Central memory CD4-positive, alpha-beta T cell (primary cell): Measurements from ENCODE around the gene ZBTB49.

Source experiments
- DNase-seq: peaks from one replicate; pipeline ENCODE4 v3.0.0; 2022

Gene ZBTB49

GRCh38 chr4:4284827-4285618, 5.0 kb upstream of the ZBTB49 start:
- DNase-seq, result no peak

GRCh38 chr4:4288098-4288497, 2.0 kb upstream of the ZBTB49 start:
- no peak for DNase-seq

- DNase-seq, result no peak
These were observed 996 bp upstream of the ZBTB49 start for GRCh38 chr4:4289055-4289454.

GRCh38 chr4:4289597-4289940, 482 bp upstream of the ZBTB49 start:
- DNase-seq, result no peak

- no peak for DNase-seq
These were observed 3.2 kb downstream of the ZBTB49 start for GRCh38 chr4:4293279-4293678.

- DNase-seq, result no peak
These were observed 6.3 kb downstream of the ZBTB49 start for GRCh38 chr4:4296283-4296846.

- no peak for DNase-seq
These were observed 9.0 kb downstream of the ZBTB49 start for GRCh38 chr4:4299006-4299405.

GRCh38 chr4:4302001-4302400, 11.9 kb downstream of the ZBTB49 start:
- no peak for DNase-seq

GRCh38 chr4:4302416-4302815, 12.4 kb downstream of the ZBTB49 start:
- no peak for DNase-seq

- no peak for DNase-seq
These were observed 16.9 kb downstream of the ZBTB49 start for GRCh38 chr4:4306920-4307319.

- DNase-seq, result no peak
These were observed 18.9 kb downstream of the ZBTB49 start for GRCh38 chr4:4308800-4309441.

GRCh38 chr4:4311193-4311592, 21.1 kb downstream of the ZBTB49 start:
- no peak for DNase-seq

GRCh38 chr4:4315461-4316149, 25.6 kb downstream of the ZBTB49 start:
- DNase-seq, result no peak

- DNase-seq, result no peak
These were observed 26.1 kb downstream of the ZBTB49 start for GRCh38 chr4:4316150-4316495.

- DNase-seq, result no peak
These were observed 27.6 kb downstream of the ZBTB49 start for GRCh38 chr4:4317496-4318232.

- no peak for DNase-seq
These were observed 30.5 kb downstream of the ZBTB49 start for GRCh38 chr4:4320528-4320927.

GRCh38 chr4:4320951-4321714, 31.1 kb downstream of the ZBTB49 start:
- DNase-seq, result no peak

- DNase-seq, result no peak
These were observed 32.1 kb downstream of the ZBTB49 start for GRCh38 chr4:4321951-4322688.

GRCh38 chr4:4323705-4324534, 33.9 kb downstream of the ZBTB49 start:
- no peak for DNase-seq

- no peak for DNase-seq
These were observed 35.3 kb downstream of the ZBTB49 start for GRCh38 chr4:4325321-4325720.

- DNase-seq, result no peak
These were observed 36.1 kb downstream of the ZBTB49 start for GRCh38 chr4:4326166-4326565.
